ENCODE measurements around the gene CCDC126.
"Not testable (repeated sequence)": the region's sequence is repeated elsewhere in the genome, so short reads cannot be mapped to it uniquely, and the experiment has no call there.

The CCDC126 gene

DNA sequence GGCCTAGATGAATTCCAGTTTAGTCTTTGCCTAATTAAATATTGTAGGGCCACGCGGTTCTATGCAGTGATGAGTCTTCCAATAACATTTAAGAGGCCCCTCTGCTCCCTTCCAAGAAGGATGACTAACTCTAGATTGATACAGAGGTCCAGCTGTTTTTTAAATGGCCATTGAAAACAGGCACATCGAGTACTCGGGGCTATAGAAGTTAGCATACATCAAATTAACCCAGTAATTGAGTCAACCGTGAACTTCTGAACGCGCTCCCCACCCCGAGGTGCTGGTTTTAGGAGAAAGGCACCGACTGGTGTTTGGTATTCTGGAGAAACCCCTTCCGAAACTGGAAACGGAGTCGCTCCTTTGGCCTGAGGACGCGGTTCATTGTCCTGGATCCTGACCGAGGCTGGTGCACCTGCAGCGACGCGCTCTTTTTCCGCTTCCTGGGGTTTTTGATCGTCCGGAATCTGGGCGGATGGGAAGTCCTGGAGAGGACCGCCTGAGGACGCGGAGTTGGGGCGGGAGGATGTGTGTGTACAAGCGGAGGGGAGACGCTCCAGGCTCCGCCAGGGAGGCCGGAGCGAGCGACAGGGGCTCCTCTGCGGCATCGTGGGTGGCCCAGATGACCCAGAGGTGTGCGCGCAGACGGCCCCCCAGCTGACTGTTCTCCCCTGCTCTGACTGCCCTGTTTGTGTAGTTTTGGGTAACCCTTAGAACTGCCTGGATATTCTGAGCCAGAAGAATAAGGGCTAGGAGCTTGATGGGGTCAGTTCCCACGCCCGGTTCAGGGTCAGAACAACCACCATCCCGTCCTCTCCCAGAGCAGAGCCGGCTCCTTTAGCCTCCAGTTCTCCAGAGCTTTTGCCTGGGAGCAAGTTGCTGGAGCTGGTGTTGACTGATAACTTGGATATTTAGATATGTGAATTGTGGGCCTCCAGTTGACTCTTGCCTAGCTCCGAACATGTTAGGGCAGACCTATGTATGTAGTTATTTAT lies 83.5 kb downstream of the CCDC126 start (continued):
- TF ChIP-seq, protein P1, sequence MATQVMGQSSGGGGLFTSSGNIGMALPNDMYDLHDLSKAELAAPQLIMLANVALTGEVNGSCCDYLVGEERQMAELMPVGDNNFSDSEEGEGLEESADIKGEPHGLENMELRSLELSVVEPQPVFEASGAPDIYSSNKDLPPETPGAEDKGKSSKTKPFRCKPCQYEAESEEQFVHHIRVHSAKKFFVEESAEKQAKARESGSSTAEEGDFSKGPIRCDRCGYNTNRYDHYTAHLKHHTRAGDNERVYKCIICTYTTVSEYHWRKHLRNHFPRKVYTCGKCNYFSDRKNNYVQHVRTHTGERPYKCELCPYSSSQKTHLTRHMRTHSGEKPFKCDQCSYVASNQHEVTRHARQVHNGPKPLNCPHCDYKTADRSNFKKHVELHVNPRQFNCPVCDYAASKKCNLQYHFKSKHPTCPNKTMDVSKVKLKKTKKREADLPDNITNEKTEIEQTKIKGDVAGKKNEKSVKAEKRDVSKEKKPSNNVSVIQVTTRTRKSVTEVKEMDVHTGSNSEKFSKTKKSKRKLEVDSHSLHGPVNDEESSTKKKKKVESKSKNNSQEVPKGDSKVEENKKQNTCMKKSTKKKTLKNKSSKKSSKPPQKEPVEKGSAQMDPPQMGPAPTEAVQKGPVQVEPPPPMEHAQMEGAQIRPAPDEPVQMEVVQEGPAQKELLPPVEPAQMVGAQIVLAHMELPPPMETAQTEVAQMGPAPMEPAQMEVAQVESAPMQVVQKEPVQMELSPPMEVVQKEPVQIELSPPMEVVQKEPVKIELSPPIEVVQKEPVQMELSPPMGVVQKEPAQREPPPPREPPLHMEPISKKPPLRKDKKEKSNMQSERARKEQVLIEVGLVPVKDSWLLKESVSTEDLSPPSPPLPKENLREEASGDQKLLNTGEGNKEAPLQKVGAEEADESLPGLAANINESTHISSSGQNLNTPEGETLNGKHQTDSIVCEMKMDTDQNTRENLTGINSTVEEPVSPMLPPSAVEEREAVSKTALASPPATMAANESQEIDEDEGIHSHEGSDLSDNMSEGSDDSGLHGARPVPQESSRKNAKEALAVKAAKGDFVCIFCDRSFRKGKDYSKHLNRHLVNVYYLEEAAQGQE (tag by site-specific recombination; IDR thresholded peaks at IDR 0.05) = no peak
- TF ChIP-seq ZNF335 (tag by site-specific recombination; conservative IDR thresholded peaks at IDR 0.05) = peak; percentile 65
- no peak for TF ChIP-seq YY1 (tag by site-specific recombination; IDR thresholded peaks at IDR 0.05)
- TF ChIP-seq, protein P2, sequence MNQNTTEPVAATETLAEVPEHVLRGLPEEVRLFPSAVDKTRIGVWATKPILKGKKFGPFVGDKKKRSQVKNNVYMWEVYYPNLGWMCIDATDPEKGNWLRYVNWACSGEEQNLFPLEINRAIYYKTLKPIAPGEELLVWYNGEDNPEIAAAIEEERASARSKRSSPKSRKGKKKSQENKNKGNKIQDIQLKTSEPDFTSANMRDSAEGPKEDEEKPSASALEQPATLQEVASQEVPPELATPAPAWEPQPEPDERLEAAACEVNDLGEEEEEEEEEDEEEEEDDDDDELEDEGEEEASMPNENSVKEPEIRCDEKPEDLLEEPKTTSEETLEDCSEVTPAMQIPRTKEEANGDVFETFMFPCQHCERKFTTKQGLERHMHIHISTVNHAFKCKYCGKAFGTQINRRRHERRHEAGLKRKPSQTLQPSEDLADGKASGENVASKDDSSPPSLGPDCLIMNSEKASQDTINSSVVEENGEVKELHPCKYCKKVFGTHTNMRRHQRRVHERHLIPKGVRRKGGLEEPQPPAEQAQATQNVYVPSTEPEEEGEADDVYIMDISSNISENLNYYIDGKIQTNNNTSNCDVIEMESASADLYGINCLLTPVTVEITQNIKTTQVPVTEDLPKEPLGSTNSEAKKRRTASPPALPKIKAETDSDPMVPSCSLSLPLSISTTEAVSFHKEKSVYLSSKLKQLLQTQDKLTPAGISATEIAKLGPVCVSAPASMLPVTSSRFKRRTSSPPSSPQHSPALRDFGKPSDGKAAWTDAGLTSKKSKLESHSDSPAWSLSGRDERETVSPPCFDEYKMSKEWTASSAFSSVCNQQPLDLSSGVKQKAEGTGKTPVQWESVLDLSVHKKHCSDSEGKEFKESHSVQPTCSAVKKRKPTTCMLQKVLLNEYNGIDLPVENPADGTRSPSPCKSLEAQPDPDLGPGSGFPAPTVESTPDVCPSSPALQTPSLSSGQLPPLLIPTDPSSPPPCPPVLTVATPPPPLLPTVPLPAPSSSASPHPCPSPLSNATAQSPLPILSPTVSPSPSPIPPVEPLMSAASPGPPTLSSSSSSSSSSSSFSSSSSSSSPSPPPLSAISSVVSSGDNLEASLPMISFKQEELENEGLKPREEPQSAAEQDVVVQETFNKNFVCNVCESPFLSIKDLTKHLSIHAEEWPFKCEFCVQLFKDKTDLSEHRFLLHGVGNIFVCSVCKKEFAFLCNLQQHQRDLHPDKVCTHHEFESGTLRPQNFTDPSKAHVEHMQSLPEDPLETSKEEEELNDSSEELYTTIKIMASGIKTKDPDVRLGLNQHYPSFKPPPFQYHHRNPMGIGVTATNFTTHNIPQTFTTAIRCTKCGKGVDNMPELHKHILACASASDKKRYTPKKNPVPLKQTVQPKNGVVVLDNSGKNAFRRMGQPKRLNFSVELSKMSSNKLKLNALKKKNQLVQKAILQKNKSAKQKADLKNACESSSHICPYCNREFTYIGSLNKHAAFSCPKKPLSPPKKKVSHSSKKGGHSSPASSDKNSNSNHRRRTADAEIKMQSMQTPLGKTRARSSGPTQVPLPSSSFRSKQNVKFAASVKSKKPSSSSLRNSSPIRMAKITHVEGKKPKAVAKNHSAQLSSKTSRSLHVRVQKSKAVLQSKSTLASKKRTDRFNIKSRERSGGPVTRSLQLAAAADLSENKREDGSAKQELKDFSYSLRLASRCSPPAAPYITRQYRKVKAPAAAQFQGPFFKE (tag by site-specific recombination; IDR thresholded peaks at IDR 0.05; ENCODE audit: borderline replicate concordance) = no peak
- TF ChIP-seq, protein P3, sequence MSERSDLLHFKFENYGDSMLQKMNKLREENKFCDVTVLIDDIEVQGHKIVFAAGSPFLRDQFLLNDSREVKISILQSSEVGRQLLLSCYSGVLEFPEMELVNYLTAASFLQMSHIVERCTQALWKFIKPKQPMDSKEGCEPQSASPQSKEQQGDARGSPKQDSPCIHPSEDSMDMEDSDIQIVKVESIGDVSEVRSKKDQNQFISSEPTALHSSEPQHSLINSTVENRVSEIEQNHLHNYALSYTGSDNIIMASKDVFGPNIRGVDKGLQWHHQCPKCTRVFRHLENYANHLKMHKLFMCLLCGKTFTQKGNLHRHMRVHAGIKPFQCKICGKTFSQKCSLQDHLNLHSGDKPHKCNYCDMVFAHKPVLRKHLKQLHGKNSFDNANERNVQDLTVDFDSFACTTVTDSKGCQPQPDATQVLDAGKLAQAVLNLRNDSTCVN (tag by site-specific recombination; optimal IDR thresholded peaks at IDR 0.05) = peak; percentile 44
- TF ChIP-seq, protein P4, sequence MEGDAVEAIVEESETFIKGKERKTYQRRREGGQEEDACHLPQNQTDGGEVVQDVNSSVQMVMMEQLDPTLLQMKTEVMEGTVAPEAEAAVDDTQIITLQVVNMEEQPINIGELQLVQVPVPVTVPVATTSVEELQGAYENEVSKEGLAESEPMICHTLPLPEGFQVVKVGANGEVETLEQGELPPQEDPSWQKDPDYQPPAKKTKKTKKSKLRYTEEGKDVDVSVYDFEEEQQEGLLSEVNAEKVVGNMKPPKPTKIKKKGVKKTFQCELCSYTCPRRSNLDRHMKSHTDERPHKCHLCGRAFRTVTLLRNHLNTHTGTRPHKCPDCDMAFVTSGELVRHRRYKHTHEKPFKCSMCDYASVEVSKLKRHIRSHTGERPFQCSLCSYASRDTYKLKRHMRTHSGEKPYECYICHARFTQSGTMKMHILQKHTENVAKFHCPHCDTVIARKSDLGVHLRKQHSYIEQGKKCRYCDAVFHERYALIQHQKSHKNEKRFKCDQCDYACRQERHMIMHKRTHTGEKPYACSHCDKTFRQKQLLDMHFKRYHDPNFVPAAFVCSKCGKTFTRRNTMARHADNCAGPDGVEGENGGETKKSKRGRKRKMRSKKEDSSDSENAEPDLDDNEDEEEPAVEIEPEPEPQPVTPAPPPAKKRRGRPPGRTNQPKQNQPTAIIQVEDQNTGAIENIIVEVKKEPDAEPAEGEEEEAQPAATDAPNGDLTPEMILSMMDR (tag by site-specific recombination; IDR thresholded peaks at IDR 0.05) = no peak
- 0 out of 2 replicates have a peak, but pooled peaks have one; percentile 28 for TF ChIP-seq ZXDB (tag by site-specific recombination; IDR thresholded peaks at IDR 0.05)
- peak; percentile 90 for TF ChIP-seq ZBTB17 (tag by site-specific recombination; IDR thresholded peaks at IDR 0.05)
- TF ChIP-seq ZNF24 (tag by site-specific recombination; IDR thresholded peaks at IDR 0.05) = 0 out of 2 replicates have a peak, but pooled peaks have one; percentile 44
- TF ChIP-seq ZNF660 (tag by site-specific recombination; IDR thresholded peaks at IDR 0.05) = peak; percentile 46; the same call in 1 of the 2 replicates
- peak; percentile 46; the same call in 1 of the 2 replicates for TF ChIP-seq KLF16 (tag by site-specific recombination; IDR thresholded peaks at IDR 0.05)
- TF ChIP-seq ZNF140 (tag by site-specific recombination; IDR thresholded peaks at IDR 0.05) = no peak
- TF ChIP-seq, protein P5, sequence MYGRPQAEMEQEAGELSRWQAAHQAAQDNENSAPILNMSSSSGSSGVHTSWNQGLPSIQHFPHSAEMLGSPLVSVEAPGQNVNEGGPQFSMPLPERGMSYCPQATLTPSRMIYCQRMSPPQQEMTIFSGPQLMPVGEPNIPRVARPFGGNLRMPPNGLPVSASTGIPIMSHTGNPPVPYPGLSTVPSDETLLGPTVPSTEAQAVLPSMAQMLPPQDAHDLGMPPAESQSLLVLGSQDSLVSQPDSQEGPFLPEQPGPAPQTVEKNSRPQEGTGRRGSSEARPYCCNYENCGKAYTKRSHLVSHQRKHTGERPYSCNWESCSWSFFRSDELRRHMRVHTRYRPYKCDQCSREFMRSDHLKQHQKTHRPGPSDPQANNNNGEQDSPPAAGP (tag by site-specific recombination; IDR thresholded peaks at IDR 0.05) = peak; percentile 39; the same call in 1 of the 2 replicates
- peak; percentile 98 for TF ChIP-seq GLIS1 (tag by site-specific recombination; IDR thresholded peaks at IDR 0.05)
- TF ChIP-seq SP7 (tag by site-specific recombination; IDR thresholded peaks at IDR 0.05) = peak; percentile 51; the same call in 1 of the 2 replicates
- TF ChIP-seq ZNF544 (tag by site-specific recombination; IDR thresholded peaks at IDR 0.05) = no peak
- peak; percentile 91; the same call in 1 of the 2 replicates for TF ChIP-seq MZF1 (tag by site-specific recombination; IDR thresholded peaks at IDR 0.05; ENCODE audit: borderline replicate concordance)
- TF ChIP-seq ZNF629 (tag by site-specific recombination; IDR thresholded peaks at IDR 0.05) = 0 out of 2 replicates have a peak, but pooled peaks have one; percentile 8
- no peak for TF ChIP-seq ZNF423 (tag by site-specific recombination; IDR thresholded peaks at IDR 0.05)
- peak; percentile 58 for TF ChIP-seq ZBTB48 (tag by site-specific recombination; IDR thresholded peaks at IDR 0.05)
- TF ChIP-seq SP2 (tag by site-specific recombination; IDR thresholded peaks at IDR 0.05) = peak; percentile 50

DNA sequence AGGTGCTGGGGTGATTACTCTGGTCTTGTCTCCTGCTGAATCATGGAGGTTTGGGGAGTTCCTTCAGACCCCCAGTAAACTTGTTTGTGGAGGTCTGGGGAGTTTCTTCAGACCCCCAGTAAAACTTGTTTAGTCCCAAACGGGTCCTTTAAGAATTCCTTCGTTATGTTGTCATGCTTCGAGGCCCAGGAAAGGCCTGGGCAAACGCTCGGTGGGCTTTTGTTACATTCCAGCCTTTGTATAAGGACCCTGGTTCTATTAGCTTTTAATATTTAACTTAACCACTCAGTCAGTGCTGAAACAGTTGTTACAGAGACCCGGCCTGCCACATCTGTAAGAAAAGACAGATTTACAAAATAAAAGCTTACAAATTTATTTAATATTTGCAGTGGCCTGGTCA lies 86.9 kb downstream of the CCDC126 start:
- H3K9me3 ChIP-seq (ENCODE audit: control insufficient read depth, insufficient read depth, low read depth, low read length); H3K4me3 ChIP-seq (ENCODE audit: low read depth, low read length); H3K4me1 ChIP-seq (ENCODE audit: control insufficient read depth, insufficient read depth, low read length); POLR2A ChIA-PET; H3K27ac ChIP-seq (ENCODE audit: extremely low read depth, low read depth, low read length): not testable (repeated sequence)
- H3K36me3 ChIP-seq (ENCODE audit: control insufficient read depth in 2 of 2, insufficient read depth in 1 of 2, low read length in 2 of 2) = peaks cover 16 to 30% of the 10 kb centered on the region in 2 experiments
- CTCF ChIA-PET = interaction anchor here (0.9 to 5.7 kb wide), 5 partner anchors 10 to 53 kb away, joined by 3 to 39 read pairs (median 4); no protein-coding TSS in a partner anchor
